ENCODE measurements around the gene SEMA3E.

DNA sequence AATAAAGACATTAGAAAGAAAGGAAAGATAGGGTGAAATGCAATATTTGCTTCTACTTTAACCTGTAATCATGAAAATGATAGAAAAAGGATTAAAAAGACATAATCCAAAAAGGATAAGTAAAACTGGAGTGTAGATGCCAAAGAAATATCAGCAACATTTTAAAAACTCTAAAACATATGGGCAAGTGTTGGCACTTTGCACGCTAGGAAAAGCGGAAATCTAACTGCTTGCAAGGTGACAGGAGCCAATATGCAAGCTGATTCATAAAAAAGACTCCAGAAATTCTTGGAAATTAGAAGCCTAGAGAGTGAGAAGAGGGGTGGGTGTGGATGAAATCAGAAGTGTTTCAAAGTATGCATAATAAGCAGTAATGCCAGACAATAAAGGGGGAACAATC is 161.1 kb downstream of the SEMA3E start:
- TF ChIP-seq POLR2A (IDR thresholded peaks at IDR 0.05): no peak
- no peak for TF ChIP-seq CTCF (IDR thresholded peaks at IDR 0.05)
